Astrocyte of the hippocampus (primary cell): ENCODE measurements around the gene NBR1.
A peak's percentile ranks its signal among the peaks of the same experiment; 100 is the strongest.
"Not testable (repeated sequence)": the region's sequence is repeated elsewhere in the genome, so short reads cannot be mapped to it uniquely, and the experiment has no call there.

Experiments
- DNase-seq: peaks from one replicate; pipeline ENCODE4 v3.0.0; 2011; ENCODE audit warnings: low read depth, low spot score

NBR1 gene

DNA sequence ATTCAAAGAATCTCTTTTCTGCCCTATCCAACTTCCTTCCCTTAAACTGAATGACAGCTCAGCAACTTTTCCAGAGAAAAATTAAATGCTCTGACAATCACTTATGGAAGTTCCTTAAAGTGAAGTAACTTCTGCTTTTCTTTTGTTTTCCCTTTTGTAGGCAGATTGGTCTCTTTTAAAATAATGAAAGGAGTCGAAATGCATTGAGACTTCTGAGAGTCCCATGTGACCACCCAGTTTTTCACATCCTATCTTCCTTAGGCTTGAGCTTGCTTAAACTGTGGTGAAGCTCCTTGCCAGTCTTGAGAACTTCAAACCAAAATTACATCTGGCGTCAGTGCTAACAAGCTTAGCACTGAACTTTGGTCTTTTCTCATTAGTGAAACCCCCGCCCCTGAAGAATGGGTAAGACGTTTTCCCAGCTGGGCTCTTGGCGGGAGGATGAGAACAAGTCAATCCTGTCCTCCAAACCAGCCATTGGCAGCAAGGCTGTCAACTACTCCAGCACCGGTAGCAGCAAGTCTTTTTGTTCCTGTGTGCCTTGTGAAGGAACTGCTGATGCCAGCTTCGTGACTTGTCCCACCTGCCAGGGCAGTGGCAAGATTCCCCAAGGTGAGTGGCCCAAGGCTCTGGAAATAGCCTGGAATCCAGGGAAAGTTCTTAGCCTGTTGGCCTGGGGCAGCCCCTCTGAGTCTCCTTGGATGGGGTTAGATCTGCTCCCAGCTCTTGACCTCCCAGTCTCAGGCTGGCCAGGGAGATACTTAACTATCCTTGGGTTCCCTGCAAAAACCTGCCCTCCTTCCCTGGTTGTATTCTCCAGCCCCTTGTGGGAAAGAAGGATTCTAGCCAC, 41.9 kb downstream of the NBR1 start:
- peak; percentile 5 for DNase-seq

DNA sequence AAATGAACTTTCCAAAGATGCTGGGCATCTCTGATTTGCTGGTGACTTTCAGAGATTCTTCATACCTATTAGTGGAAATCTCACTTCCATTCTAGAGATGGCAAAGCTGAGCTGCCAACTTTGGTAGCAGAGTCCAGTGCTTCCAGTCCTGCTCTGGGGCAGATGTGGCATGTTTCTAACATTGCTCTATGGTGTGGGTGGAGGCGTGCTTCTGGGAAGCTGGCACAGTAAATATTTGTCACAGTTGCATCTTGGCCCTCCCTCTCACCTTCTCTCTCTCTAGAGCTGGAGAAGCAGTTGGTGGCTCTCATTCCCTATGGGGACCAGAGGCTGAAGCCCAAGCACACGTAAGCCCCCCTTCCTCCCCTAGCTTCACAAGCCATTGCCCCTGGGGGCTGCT, 42.5 kb downstream of the NBR1 start:
- no peak for DNase-seq

DNA sequence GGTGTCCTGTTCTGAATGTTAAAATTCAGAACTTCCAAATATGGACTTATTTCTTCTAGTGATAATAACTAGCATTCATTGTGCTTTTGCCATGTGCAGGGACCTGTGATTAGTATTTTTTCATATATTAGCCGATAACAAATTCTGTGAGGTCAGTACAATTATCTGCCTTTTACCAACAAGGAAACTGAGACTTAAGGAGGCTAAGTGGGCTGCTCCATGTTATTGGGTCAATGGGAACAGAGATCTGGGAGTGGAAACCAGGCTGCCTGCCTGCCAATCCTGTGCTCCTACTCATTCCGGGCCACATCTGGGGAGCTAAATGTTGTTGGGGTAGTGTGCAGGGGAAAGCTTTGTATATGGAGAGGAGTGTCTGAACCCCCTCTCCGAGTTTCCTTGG, 44.3 kb downstream of the NBR1 start:
- DNase-seq = no peak

DNA sequence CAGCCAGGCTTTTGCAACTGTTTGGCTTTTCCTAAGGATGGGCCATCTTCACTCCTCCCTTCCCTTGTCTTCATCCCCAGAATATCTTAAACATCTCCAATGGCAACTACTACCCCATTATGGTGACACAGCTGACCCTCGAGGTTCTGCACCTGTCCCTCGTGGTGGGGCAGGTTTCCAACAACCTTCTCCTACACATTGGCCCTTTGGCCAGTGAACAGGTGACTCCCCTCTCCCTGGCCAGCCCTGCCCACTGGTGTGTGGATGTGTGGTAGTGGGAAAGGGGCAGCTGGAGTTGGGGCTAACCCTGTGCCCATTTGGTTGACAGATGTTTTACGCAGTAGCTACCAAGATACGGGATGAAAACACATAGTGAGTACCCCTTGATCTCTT, 45.4 kb downstream of the NBR1 start:
- no peak for DNase-seq

DNA sequence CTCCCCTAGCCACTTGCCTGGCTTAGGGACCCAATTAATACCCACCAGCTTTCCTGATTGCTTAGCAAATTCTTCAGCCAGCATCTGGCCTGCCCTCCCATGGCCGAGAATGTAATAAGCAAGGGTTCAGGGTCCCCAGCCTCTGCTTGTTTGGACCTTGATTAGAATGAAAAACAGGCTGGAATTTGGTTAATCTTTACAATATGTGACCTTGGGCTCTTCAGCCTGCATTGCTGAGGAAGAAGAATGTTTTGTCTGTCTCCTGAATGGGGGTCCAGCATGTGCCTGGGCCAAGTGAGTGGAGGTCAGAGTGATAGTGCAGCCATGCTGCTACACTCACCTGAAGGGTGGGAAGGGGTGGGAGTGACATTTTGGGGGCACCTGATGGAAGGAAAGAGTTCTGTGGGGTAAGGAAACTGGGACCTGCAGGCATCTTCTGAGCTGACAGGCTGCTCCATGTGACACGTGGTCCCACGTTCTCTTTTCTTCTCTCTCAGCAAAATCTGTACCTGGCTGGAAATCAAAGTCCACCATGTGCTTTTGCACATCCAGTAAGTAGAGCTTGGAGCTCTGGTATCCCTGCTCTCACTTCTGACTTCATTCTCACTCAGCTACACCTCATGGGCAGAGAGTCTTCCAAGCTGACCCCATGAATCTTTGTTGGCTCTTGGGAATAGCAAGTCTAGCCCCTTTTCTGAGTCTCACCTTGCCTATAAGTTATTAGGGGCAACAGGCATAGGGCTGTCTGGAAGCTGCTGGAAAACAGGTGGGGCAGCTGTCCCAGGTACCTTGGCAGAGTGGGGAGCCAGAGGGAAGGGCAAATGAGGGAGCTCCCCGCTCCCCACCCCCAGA, 46.0 kb downstream of the NBR1 start:
- DNase-seq = no peak

DNA sequence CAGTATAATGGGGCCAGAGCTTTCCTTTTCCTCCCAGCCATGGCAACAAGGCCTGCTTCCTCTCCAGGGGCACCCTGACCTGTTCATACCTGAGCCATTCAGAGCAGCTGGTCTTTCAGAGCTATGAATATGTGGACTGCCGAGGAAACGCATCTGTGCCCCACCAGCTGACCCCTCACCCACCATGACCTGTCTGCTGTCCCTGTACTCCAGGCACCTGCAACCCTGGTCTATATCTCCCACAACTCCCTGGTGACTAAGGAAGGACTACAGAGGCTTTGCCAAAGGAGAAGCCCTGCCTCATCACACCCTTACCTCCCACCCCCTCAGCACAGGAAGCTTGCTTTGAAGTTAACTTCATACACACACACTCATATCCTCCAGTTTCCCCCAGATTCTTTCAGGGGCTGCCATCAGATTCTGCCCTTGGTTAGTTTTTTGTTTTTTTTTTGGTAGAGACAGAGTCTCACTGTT, 46.6 kb downstream of the NBR1 start:
- no peak for DNase-seq

DNA sequence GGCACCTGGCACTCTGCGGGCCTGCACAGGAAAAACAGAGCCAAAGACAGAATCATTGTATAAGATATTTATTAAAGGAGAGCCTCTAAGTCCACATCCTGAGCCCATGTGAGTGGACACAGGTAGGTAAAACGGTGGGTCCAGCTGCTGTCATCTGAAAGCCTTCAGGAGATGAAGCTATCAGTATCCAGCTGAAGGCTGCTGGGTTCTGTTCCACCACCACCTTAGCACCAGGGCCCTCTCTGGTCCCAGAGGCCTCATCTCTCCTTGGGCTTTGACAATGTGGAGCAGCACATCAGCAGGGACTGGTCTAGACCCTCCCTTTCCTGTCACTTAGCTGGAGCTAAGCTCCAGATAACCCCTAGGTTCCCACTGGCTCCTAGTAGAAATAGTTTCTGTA, 48.0 kb downstream of the NBR1 start:
- DNase-seq = no peak

DNA sequence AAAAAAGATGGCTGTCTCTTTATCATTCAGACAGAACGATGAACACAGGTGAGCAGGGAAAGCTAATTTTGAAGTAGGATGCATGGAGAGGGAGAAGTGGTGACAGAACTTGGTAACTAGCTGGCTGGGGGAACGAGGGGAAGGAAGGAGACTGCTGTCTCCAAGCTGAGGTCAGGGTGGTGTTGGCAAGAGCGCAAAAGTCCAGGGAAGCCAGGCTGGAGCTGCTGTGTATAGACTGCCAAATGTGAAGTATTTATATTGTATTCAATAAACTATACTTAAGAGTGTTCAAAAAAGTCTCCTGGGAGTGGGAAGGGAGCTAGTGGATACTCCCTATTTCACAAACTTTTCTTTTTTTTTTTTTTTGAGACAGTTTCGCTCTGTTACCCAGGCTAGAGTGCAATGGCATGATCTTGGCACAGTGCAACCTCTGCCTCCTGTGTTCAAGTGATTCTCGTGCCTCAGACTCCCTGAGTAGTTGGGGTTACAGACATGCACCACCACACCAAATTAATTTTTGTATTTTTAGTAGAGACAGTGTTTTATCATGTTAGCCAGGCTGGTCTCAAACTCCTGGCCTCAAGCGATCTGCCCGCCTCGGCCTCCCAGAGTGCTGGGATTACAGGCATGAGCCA, 48.8 kb downstream of the NBR1 start:
- no peak for DNase-seq

DNA sequence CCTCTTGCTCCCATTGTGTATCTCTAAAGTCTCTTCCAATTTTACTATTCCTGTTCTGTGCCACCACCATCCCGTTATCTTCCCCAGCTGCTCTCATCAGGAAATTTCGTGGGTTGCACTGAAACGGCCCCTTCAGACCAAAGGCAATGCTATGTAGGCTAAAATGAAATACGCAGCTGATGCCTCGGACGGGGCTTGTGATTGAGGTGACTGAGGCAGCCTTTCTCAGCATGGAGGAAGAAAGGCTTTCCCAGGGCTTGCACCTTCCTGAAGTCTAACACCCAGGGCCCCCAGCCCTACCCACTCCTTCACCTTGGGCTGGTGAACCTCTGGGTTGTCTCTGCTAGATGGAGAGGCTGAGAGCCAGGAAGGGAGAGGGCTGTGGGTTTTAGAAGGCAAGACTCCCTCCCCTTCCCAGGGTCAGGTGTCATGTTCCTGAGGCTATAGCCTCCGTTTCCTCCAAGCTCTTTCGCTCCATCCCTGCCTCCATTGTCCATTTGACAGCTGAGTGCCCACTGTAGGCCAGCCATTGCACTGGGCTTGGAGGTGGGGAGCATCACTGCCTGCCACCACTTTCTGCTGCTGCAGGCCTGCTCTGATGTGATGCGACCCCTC, 49.6 kb downstream of the NBR1 start:
- DNase-seq = no peak

DNA sequence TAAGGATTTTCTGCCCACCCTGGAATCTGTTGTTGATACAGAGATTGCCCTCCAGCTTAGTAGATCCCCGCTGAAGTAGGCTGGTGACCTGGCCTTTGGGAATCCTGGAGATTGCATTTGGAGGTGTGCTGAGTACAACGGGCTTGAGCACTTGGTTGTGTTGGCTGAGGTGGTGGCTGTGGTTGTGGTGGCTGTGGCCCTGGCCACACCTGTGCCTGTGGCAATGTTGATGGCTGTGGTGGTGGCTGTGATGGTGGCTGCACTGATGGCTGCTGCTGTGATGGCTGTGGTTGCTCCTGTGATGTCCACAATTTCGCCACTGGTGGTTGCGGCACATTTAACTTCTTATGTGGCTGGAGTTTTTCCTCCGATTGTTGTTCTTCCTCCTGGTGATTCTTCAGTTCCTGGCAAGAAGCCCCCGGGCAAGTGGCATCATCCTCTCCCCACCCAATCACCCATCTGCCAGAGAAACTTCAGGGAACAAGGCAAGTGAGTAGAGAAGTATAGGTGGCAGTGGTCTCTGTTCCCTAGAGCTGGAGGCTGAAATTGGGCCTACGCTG, 53.2 kb downstream of the NBR1 start:
- no peak for DNase-seq

DNA sequence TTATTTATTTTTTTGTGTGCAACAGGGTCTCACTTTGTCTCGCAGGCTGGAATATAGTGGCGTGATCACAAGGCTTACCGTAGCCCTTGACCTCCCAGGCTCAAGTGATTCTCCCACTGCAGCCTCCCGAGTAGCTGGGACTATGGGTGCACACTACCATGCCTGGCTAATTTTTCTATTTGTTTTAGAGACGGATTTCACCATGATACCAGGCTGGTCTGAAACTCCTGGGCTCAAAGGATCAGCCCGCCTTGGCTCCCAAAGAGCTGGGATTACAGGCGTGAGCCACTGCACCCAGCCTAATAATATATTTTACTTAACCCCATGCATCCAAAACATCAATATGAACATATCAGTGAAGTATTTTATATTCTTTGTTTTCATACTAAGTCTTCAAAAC, 55.4 kb downstream of the NBR1 start:
- no peak for DNase-seq

DNA sequence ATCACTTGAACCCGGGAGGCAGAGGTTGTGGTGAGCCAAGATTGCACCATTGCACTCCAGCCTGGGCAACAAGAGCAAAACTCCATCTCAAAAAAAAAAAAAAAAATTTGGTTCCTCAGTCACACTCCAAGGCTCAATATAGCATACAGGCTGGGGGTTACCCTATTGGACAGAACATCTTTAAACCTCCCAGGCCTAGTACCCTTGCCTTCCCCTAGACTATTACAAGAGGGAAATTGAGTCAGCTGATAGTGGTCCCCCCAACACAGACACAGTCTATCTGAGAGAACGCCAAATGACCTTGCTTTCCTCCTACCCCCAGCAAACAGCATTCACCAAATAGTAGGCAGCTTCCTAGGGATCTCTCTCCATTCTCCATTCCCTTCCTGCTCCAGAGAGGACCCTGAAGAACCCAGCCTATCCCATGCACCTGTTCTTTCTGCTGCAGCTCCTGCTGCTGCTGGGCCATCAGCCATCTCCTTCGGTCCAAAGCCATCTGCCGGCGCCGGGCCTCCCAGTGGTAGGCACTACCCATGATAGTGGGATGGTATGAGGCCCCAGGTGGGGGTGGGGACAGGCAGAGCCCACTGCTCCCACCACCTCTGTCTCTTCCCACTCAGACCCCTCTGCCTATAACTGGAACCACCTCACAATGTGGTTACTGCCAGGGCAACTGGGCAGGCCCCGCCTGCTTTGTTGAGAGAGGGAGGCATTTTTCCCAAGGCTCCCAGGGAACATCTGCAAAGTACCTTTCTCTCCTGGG, 57.2 kb downstream of the NBR1 start, which contains the start of gene CCDC200:
Gene CCDC200 (minus strand): TSS at position 604 of the 763 bp plus-strand sequence. CDS start 69 bp downstream, at position 535.
- DNase-seq = not testable (repeated sequence)

DNA sequence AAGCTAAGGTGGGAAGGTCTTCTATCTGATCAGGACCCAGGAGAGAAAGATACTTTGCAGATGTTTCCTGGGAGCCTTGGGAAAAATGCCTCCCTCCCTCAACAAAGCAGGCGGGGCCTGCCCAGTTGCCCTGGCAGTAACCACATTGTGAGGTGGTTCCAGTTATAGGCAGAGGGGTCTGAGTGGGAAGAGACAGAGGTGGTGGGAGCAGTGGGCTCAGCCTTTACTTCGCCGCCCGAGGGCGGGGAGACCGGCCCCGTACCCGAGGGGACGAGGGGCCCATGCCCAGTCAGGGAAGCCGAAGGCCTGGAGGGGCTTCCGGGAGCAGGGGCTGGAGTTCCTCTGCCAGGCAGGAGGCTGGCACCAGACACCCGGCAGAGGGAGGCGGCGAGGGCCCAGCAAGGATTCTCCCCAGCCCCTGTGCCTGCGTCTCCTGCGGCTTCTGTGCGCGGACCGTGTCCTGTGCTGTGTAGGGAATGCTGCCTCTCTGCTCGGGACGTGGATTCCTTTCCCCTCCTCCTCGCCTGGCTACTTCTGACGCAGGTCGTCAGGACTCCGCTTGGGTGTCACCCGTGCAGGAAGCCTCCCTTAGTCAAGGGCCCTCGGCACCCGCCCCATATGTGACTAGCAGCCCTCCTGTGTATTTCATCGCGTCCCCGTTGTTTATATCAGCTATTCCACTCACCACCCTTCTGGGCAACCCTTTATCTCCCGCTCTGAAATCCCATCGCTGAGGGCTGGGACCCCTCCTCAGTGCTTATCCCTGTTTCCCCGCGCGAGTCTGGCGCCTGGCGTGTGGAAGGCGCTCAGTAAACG, 60.4 kb downstream of the NBR1 start:
- DNase-seq = not testable (repeated sequence)

DNA sequence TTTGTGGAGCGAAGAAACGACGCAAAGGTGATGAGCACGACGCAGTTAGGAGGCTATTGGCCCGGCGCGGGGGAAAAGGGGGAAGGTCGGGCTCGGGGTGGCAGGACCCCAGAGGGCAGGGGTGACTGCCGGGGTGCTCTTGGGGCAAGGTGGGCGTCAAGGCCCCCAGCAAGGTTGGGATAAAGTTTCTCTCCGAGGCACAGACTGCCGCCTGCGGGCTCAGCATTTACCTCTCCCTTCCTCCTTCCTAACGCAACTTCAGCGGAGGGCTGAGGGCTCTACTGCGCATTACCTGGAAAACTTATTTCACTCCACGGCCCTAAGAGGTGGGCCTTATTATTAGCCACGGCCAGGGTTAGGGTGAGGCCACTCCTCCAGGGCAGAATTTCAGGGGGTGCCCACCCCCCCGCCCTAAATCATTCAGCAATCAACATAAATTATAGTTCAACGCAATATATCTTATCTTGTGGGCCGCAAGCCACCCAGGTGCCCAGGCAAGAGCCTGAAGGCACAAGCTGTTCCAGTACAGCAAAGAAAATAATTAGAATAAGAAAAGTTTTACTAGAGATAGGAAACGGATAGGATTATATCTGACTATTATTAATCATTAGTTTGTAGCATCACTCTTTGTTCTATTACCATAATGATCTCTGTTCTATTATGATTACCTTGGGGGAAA, 61.1 kb downstream of the NBR1 start:
- not testable (repeated sequence) for DNase-seq

DNA sequence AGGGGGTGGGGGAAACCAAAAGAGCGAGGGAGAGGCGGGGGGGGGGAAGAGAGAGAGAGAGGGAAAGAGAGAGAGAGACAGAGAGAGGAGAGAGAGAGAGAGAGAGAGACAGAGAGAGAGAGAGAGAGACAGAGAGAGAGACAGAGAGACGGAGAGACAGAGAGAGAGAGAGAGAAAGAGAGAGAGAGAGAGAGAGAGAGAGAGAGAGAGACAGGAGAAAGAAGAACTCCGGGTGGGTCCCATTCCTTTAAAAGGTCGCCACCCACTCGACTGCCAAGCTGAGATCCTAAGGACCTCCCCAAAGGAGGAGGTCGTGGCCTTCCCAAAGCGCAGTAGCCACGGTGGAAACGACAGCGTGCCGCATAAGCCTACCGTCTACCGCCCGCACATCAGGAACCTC, 62.2 kb downstream of the NBR1 start:
- not testable (repeated sequence) for DNase-seq

DNA sequence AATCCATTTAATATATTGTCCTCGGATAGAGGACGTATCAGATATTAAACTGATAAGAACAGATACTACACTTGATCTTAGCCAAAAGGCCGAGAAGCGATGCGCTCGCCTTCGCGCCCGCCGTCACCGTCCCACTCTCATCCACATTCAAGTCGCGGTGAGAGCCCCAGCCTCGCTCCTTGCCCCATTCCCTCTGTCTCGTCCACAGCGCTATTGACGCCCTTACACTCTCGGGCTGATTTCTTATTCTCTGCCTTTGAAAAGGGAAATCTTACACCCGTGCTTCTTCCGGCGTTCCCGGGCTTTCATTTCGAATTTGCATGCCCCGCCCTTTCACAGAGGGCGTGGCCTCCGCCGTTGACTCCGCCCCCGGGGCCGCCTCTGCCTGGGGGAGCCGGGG, 62.9 kb downstream of the NBR1 start, which contains the start of gene RNU2-1:
Gene RNU2-1 (minus strand): TSS at position 101 of the 400 bp plus-strand sequence.
- DNase-seq = not testable (repeated sequence)

DNA sequence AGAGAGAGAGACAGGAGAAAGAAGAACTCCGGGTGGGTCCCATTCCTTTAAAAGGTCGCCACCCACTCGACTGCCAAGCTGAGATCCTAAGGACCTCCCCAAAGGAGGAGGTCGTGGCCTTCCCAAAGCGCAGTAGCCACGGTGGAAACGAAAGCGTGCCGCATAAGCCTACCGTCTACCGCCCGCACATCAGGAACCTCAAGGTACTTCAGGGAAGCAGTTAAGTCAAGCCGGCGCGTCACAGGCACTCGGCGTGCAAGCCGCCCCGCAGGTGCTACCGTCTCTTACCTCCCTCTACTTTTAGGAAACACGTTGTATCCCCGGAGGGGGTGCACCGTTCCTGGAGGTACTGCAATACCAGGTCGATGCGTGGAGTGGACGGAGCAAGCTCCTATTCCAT, 68.6 kb downstream of the NBR1 start:
- not testable (repeated sequence) for DNase-seq

DNA sequence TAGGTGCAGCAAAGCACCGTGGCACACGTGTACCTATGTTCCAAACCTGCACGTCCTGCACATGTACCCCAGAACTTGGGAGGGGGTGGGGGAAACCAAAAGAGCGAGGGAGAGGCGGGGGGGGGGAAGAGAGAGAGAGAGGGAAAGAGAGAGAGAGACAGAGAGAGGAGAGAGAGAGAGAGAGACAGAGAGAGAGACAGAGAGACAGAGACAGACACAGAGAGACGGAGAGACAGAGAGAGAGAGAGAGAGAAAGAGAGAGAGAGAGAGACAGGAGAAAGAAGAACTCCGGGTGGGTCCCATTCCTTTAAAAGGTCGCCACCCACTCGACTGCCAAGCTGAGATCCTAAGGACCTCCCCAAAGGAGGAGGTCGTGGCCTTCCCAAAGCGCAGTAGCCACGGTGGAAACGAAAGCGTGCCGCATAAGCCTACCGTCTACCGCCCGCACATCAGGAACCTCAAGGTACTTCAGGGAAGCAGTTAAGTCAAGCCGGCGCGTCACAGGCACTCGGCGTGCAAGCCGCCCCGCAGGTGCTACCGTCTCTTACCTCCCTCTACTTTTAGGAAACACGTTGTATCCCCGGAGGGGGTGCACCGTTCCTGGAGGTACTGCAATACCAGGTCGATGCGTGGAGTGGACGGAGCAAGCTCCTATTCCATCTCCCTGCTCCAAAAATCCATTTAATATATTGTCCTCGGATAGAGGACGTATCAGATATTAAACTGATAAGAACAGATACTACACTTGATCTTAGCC, 69.8 kb downstream of the NBR1 start:
- DNase-seq = not testable (repeated sequence)
